Uterus (tissue), 2 donors: ENCODE measurements around the gene KIAA0513.

Source experiments
- CTCF ChIP-seq, 4 experiments: fragments of 200-600 bp in 2 of 4; fragments of 450-650 bp in 2 of 4; sonication (generic) in 2 of 4; IDR thresholded peaks; one replicate each; pipeline ENCODE4 v1.5.1; 2016 to 2019; ENCODE audit warnings: antibody characterized with exemption in 4 of 4, mild to moderate bottlenecking in 2 of 4, moderate library complexity in 1 of 4
- POLR2A ChIP-seq, 2 donors: fragments of 450-650 bp; IDR thresholded peaks; one replicate each; pipeline ENCODE4 v1.6.1; 2016; ENCODE audit warnings: antibody characterized with exemption in 2 of 2, mild to moderate bottlenecking in 1 of 2, moderate library complexity in 1 of 2

- no peak for TF ChIP-seq CTCF (IDR thresholded peaks at IDR 0.05)
- TF ChIP-seq POLR2A (IDR thresholded peaks at IDR 0.05) = no peak
These were observed 13.9 kb downstream of the KIAA0513 start for GRCh38 chr16:85041219-85042166.
